HT-29 (cell line): ENCODE measurements around the gene APCDD1. TPM values are rescaled to one million over a fixed set of nuclear protein-coding genes. Genes with fewer than 3 reads are reported as not detected.
"Not testable (repeated sequence)": the region's sequence is repeated elsewhere in the genome, so short reads cannot be mapped to it uniquely, and the experiment has no call there.

Experiments
- DNase-seq: peaks from one replicate; pipeline ENCODE4 v3.0.0-alpha.2; 2015; ENCODE audit warnings: low spot score
- total RNA-seq: library from RNA; depleted of rRNA; stranded (reverse); fragments of >200 nt; shearing (Covaris generic); gene quantifications from 2 replicates; pipeline ENCODE4 v1.2.3, GENCODE V29; 2014

The APCDD1 gene
- total RNA-seq, 1 experiment from 2014 or later, result not detected

DNA sequence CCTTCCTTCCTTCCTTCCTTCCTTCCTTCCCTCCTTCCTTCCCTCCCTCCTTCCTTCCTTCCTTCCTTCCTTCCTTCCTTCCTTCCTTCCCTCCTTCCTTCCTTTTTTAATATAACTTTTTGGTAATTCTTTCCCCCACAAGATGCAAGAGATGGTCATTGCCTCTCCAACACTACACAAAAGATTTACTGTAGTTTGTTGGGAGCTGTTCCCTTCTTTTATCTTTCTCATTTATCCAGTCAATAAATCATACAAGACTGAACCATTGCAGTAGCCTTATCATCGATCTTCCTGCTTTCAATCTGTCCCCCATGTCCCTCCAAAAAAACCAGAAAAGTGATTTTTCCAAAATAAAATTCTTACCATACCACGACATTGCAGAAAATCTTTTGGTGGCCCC is 8.2 kb downstream of the APCDD1 start:
- DNase-seq, result no peak

DNA sequence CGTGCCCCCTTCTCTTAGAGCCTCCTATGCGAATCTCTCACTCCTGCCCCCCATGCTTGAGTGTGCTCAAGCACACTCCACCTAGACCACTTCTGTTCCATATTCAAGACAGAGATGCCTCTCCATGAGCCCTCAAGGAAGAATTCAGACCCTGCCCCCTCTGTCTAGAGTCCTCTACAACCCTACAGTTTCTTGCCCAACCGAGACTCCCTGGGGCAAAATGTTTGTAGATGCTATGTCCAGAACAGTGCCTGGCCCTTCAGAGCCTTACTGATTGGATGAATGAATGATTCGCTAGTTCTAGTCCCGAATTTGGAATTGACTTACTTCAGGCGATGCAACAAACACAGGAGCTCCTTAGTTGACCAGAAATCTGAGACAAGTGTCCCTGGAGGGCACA is 8.7 kb downstream of the APCDD1 start:
- no peak for DNase-seq

DNA sequence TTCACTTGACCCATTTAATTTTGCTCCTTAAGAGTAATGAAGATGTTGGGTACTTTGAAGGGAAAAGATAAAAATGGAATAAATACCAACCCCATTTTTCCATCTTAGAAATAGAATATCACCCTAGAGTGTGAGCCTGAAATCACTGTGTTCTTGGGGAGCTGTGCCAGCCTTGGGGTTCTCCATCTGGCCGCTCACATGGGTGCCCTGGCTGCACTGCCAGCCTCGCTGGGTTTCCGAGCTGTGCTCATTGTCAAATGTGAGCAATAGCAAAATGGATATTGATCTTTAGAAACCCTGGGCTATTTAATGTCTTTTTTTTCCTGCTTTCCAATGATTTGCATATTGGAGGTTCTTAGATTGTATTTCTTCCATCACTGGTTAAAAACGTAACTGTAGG is 9.3 kb downstream of the APCDD1 start:
- no peak for DNase-seq

DNA sequence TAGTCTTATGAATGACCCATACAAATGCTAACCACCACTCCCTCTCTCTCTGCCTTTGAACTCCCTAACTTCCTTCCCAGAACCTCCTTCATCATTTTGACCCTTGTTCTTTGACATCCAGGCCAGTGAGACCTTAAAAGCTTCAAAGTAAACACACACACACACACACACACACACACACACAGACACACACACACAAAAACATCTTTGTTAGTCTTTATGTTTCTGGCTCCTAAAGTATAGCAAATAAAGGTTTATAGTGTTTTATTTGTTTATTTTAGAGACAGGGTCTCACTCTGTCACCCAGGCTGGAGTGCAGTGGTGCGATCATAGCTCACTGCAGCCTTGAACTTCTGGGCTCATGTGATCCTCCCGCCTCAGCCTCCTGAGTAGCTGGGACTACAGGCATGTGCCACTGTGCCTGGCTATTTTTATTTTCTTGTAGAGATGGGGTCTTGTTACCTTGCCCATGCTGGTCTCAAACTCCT is 9.8 kb downstream of the APCDD1 start:
- DNase-seq, result not testable (repeated sequence)

DNA sequence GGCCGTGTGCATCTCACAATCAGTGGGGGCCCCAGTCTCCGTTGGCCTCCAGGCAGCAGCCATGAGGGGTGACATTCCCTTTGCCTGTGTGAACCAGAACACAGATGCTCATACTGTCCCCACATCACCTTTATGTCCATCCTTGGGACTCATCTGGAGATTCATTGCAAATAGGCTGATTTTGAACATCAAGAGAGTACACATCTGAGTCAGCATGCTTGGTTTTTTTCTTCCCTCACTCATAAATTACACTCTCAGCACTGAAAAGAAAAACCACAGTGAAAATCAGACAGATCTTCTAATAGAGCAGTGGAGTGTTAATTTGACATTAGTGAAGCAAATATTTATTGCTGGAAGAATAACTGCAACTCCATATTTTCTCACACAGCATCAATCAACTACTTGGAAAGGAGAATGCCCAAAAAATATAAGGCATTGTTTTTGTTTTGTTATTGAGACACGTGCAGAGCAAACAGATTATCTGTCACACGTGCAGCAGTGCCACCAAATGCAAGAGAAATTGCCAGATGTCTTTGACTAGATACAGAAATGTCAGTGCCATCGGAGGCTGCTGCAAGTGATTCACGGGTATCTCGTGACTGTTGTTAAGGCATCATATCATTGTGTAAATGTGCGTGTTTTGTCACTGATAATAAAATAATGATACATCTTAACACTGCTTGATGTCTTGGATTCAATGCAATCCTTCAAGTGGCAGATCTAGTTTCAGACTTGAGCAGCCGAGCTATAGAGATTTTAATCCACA is 10.9 kb downstream of the APCDD1 start:
- DNase-seq, result no peak

DNA sequence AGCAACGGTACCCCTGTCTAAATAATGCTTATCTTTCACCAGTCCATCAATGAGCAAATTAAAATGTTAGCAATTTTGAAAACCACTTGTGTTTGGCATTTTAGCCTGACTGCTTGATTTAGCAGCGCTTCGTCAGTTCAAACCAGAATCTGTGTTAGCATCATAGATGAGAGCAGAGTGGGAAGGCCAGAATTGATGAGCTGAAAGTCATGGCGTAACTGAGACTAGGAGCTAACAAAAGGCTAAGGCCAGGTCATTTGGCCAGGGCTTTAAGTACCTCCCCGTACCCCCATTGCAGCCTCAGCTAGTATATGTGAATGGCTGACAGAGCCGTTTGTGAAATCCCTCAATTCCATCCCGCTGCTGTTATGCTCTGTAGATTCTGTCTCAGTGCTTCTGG is 16.0 kb downstream of the APCDD1 start:
- no peak for DNase-seq

DNA sequence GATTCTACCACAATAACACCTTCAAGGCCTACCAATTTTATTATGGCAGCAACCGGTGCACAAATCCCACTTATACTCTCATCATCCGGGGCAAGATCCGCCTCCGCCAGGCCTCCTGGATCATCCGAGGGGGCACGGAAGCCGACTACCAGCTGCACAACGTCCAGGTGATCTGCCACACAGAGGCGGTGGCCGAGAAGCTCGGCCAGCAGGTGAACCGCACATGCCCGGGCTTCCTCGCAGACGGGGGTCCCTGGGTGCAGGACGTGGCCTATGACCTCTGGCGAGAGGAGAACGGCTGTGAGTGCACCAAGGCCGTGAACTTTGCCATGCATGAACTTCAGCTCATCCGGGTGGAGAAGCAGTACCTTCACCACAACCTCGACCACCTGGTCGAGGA is 17.1 kb downstream of the APCDD1 start:
- no peak for DNase-seq

DNA sequence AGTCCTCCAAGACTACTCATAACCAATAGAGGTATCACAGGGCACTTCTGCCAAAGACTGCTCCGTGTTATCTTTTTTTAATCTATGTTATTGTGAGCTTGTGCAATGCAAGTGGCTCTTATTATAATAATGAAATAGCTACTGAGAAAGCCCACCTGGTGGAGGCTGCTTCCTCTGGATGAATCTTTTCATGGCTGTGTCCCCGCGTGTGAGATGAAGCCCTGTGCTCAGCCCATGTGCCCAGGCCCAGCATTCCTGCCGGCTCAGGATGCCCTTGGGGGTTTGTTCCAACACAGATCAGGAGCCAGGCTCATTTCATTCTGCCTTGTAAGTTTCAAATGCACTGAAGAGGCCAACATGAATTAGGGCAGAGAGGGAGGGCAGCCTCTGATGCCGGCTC is 18.7 kb downstream of the APCDD1 start:
- DNase-seq, result no peak

DNA sequence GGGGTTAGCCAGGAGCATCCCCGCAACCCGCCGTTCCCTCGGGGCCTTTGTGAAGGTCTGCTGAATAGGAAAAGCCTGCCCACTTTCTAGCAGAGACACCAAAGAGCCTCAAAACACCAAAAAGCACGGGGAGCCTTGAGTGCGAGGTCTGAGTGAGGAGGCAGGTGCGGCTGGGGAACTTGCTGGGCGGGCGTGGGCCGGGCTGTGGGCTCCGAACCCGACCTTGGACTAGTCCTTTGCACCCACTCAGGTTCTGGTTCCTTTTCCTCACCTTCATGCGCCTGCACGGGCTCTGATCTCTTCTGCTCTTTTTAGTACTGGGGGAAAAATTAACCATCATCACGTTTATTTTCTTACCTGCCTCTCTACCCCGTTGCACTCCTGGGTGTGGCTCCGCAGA is 19.9 kb downstream of the APCDD1 start:
- DNase-seq, result no peak

DNA sequence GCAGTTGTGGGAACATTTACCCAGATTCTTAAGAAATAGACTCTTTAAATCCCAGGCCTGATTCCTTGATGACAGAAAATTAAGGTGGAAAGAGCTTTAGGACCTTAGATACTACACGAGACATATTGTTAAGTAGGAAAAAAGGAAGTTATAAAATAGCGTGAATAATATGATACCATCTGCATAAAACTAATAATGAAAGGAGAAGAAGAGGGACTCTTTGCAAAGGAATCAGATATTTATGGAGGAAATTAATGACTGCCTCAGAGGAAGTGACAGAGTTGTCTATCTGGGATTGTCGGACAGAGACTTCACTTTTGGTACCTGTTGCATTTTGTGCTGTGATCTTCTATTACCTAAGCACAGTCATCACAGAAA is 20.8 kb downstream of the APCDD1 start:
- no peak for DNase-seq

DNA sequence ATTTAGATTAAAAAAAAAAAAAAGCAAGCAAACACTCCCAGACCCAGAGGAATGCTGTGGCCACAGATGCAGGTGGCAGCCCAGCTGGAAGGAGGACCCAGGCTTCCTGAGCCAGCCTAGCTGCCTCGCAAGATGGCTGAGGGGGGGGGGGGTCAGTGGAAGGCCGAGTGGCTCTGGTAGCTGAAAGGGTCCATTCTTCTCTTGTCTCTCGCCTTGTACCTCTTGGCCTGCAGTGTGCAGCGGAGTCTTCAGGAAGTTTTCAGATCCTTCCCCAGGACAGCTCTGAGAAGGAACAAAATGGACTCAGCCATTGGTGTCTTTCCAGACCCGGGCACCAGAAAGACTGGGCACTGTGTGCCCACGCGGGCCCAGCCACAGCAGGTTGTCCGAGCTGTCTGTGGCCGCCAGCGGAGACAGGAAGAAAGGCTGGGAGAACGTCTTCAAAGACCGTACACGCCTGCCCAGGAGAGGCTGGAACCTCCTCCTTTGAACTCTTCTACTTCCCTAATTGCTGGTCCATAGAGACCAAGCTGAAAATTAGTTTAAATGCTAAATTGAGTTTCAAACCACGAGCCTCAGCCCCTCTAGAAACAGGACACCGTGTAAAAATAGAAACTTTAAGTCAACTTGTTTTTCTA is 21.3 kb downstream of the APCDD1 start:
- DNase-seq, result no peak

DNA sequence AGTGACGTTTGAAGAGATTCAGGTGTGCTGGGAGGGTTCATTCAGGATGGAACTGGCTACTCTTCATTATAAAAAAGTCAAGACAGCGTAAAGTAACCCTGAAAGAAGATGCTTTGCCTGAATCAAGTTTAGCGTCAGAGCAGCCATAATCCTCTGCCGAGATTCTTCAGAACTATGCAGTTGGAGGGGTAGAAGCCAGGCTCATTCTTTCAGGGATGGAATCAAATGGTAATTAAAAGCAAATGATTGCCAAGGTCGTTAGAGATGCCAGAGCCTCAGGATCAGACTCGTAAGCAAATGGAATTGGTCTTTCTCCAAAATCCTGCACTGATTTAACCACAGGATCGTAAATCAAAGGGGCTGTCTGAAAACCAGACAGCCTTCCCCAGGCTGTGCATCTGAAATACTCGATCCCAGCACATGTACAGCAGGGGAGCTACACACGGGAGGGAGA is 21.9 kb downstream of the APCDD1 start:
- no peak for DNase-seq

DNA sequence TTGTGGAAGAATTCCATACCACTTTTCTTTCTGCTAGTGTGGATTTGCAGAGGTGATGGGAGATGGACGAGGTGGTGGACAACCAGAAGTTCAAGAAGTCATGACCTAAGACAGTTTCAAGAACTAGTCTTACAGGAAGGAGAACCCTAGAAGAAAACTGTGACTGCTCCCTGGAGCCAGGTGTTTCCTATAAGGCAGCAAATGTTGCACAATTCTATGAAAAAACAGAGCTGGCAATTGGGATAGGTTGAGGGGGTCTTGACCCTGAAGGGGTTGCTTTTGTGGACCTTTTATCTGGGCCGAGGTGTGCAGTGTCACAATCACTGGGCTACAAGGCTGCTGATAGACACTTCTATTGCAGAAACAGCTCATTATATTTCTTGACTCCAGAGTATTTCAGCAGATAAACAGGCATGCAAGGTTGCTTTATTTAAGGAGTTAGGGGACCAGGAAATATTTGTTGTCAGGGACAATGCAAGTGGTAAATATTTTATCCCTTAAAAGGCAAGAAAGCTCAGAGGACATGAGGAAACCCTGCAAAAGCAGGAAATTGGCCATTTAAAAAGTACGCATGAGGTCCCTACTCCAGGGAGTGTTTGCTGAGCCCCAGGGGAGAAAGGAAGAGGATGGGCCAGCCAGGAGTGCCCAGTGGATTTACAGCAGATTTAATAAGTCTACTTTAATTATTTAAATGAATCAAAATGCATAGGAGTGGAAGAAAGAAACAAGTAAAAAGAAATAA is 22.9 kb downstream of the APCDD1 start:
- no peak for DNase-seq

DNA sequence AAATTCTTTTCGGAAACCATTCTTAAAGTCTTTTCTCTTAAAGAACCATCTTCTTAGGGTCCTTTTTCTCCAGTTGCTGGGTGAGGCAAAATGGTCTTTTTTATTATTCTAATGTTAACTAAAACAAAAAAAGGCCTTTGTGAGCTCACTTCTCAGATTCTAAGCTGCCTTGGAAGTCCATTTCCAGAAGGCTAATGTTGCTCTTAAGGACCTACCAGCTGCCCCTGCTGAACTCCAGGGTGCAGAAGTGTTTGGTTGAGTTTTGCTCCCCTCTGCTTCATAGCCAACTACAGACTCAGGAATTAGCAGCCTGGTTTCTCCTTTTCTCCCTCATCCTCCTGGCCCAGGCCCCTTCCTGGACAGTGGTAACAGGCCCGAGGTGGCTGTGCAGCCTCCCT is 23.4 kb downstream of the APCDD1 start:
- DNase-seq, result no peak

DNA sequence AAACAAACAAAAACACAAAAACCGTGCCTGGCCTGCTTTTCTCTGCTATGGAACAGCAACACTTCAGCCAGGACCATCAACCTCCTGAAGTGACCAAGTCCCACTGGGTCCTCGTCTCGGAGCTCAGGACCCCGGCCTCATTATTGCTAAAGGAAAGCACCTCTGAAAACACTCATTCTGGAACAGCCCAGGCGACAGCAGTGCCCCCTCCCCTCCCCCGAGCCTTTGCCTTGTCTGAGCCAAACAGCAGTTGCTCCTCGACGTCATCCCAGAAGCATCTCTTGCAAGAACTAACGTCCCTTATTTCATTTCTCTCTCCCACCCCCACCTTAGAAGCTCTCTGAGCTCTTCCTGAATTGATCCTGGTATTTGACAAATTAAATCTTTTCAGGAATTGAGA is 27.4 kb downstream of the APCDD1 start:
- no peak for DNase-seq

DNA sequence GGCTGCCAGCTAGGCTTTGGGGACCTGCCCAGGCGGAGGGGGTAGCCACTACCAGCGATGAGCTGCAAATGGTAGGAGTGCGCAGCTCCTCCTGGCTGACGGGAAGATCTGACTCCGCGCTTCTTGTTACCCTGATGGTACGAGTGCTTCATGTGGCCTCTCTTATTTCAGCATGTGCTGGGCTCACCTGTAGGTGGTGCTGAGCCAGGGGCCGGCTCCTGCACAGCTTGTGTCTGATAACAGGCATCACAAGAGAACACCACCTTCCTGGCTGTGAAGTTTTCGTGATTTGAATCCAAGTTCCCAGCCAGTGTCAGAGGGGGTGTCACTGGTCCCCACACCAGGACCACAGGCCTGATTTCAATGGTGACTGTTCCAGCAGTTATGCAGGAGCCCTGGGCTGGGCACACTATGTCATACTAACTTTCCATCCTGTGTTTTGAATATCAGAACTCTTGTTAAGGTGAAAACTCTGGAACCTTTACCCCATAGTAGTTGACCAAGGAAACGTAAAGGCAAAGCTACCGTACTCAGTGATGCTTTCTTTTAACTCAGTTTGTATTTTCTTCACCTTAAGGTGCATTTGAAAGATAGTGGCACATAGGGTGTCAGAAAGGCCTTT is 28.0 kb downstream of the APCDD1 start:
- no peak for DNase-seq

DNA sequence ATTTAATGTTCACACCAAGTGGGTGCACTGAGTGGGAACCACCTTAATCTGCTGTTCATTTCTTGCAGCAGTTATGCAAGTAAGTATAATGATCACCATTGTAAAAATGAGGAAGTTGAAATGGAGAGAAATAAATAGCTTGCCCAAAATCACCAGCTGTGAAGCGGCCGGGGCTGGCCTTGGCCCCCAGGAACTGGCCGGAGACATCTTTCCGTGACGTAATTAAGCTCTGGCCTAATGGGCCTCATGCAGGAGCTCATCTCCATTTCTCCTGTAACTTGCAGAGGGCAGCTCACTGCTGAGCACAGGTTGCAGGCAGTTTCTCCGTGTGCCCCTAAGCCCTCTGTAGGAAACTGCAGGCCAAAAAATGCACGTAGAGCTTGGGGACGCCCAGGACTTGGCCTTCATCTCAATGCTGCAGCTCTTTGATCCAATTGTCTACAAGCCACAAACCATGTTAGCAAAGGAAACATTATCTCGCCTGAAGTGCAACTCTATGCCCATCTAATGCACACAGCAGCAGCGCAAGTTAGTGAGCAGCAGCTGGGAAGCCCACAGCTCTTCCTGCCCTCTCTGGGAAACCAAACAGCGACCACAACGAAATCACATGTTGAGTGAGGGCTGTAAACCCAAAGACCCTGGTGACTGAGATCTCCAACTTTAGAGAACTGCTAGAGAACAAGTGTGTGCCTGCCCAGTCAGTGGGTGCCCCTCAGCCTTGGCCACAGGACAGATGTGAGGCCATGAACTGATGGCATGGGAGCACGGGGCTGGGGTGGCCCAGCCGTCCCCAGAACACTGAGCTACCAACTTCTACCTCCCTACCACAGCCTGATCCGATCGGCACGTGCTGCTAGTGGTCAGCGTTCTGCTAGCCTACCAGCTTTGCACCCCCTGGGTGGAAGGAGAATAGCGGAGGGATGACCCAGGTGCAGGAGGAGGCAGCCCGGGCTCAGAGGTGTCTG is 28.8 kb downstream of the APCDD1 start:
- no peak for DNase-seq

DNA sequence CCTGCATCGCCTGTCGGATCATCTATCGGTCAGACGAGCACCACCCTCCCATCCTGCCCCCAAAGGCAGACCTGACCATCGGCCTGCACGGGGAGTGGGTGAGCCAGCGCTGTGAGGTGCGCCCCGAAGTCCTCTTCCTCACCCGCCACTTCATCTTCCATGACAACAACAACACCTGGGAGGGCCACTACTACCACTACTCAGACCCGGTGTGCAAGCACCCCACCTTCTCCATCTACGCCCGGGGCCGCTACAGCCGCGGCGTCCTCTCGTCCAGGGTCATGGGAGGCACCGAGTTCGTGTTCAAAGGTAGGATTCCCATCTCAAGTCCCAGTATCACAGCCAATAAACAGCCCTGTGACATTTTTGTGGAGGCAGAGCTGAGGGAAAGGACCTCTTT is 31.0 kb downstream of the APCDD1 start:
- no peak for DNase-seq

DNA sequence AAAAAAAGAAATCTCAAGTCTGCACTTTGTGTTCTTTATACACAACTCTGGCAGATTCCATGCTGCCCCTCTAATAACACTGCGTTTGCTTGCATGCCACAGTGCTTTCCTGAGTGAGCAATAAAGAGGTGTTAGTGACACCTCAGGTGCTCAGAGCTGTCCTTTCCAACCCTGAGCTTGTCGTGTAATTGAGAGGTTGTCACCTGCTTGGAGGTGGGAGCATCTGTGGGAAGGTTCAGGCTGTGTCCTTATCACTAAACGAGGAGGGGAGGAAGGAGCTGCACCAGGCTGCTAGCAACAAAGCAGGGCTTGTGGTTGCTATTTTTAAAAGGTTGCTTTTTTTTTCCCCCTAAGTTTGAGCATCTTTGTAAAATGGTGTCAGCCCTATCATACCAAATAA is 31.9 kb downstream of the APCDD1 start:
- no peak for DNase-seq

DNA sequence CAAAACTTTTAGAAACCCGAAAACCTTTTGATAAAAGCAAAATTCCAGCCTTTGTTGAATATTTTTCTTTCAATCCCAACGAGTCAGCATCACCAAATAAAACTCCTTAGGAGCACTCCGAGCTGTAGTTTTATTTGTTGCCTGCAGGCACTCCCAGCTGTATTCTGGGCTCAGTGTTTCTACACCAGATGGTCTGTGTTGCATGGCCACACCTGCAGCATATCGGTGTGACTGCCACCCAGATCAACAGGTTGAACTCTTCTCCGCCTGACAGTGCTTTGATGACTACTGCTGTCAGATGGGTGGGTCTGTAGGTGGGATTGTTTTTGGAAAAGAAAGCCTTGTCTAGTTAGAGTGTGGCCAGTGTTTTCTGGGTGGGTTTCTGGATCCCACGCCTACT is 32.7 kb downstream of the APCDD1 start:
- DNase-seq, result no peak

DNA sequence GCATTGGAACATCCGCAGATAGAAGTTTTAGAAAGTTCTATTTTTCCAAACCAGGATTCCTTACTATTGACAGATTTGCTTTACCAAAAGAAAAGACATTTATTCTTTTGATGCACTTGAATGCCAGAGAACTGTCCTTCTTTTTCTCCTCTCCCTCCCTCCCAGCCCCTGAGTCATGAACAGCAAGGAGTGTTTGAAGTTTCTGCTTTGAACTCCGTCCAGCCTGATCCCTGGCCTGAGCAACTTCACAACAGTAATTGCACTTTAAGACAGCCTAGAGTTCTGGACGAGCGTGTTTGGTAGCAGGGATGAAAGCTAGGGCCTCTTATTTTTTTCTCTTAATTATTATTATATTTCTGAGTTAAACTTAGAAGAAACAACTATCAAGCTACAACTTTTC is 33.6 kb downstream of the APCDD1 start:
- DNase-seq, result no peak
